Neural progenitor cell (in vitro differentiated cells): ENCODE measurements around the gene BICRAL. TPM values are rescaled to one million over a fixed set of nuclear protein-coding genes. Genes with fewer than 3 reads are reported as not detected.

ENCODE experiments used
- DNase-seq: peaks from one replicate; pipeline ENCODE4 v3.0.0-alpha.2; 2016; ENCODE audit warnings: low spot score
- H2AFZ ChIP-seq: fragments of 200-600 bp; sonication (generic); replicated peaks from 2 replicates; pipeline ENCODE4 v1.6.1; 2016; ENCODE audit warnings: antibody characterized with exemption
- H3F3A ChIP-seq: fragments of 200-600 bp; sonication (generic); 2 replicates; pipeline ENCODE4 v1.6.1; 2016; ENCODE audit warnings: antibody characterized with exemption, low read depth
- H3K27ac ChIP-seq: fragments of 200-600 bp; sonication (generic); 2 replicates; pipeline ENCODE4 v1.5.1; 2016; ENCODE audit warnings: mild to moderate bottlenecking
- H3K27me3 ChIP-seq: fragments of 200-600 bp; sonication (generic); 2 replicates; pipeline ENCODE4 v1.6.1; 2016; ENCODE audit warnings: mild to moderate bottlenecking, moderate library complexity
- H3K36me3 ChIP-seq: fragments of 200-600 bp; sonication (generic); 2 replicates; pipeline ENCODE4 v1.5.1; 2016
- H3K4me1 ChIP-seq: fragments of 200-600 bp; sonication (generic); 2 replicates; pipeline ENCODE4 v1.6.1; 2016; ENCODE audit warnings: mixed run types
- H3K4me2 ChIP-seq: fragments of 200-600 bp; sonication (generic); 2 replicates; pipeline ENCODE4 v1.6.1; 2016
- H3K4me3 ChIP-seq: fragments of 200-600 bp; sonication (generic); 2 replicates; pipeline ENCODE4 v1.5.1; 2016
- H3K79me2 ChIP-seq: fragments of 200-600 bp; sonication (generic); 2 replicates; pipeline ENCODE4 v1.6.1; 2016; ENCODE audit warnings: low read depth
- H3K9ac ChIP-seq: fragments of 200-600 bp; sonication (generic); 2 replicates; pipeline ENCODE4 v1.6.1; 2016
- H3K9me3 ChIP-seq: fragments of 200-600 bp; sonication (generic); 2 replicates; pipeline ENCODE4 v1.5.1; 2016; ENCODE audit warnings: low read depth
- H4K20me1 ChIP-seq: fragments of 200-600 bp; sonication (generic); 2 replicates; pipeline ENCODE4 v1.6.1; 2016; ENCODE audit warnings: low read depth
- H3K27ac Mint-ChIP-seq: 3 replicates; pipeline ENCODE4 v1.8.0; 2021; ENCODE audit warnings: mixed read lengths
- H3K27me3 Mint-ChIP-seq: 2 replicates; pipeline ENCODE4 v1.8.0; 2022; ENCODE audit warnings: low read depth, mild to moderate bottlenecking, inconsistent platforms, moderate library complexity, mixed read lengths; ENCODE audit not compliant: insufficient read depth
- H3K36me3 Mint-ChIP-seq: 3 replicates; pipeline ENCODE4 v1.8.0; 2021; ENCODE audit warnings: mixed read lengths
- H3K4me1 Mint-ChIP-seq: 3 replicates; pipeline ENCODE4 v1.8.0; 2021; ENCODE audit warnings: mixed read lengths
- H3K4me3 Mint-ChIP-seq: 3 replicates; pipeline ENCODE4 v1.8.0; 2021; ENCODE audit warnings: mild to moderate bottlenecking, moderate library complexity, mixed read lengths
- H3K9me3 Mint-ChIP-seq: 3 replicates; pipeline ENCODE4 v1.8.0; 2020; ENCODE audit warnings: mixed read lengths
- CTCF ChIP-seq: fragments of 200-600 bp; sonication (generic); IDR thresholded peaks from 2 replicates; pipeline ENCODE4 v1.5.1; 2017; ENCODE audit warnings: antibody characterized with exemption, mild to moderate bottlenecking
- EZH2 ChIP-seq: fragments of 200-600 bp; sonication (generic); IDR thresholded peaks from 2 replicates; pipeline ENCODE4 v1.6.1; 2017; ENCODE audit warnings: antibody characterized with exemption, mild to moderate bottlenecking, moderate library complexity
- EZH2phosphoT487 ChIP-seq: fragments of 200-600 bp; sonication (generic); IDR thresholded peaks from 2 replicates; pipeline ENCODE4 v1.6.1; 2017; ENCODE audit warnings: antibody characterized with exemption
- total RNA-seq: library from RNA; depleted of rRNA; stranded (reverse); fragments of >200 nt; gene quantifications from 2 replicates; pipeline ENCODE4 v1.2.3, GENCODE V29; 2015; ENCODE audit warnings: low replicate concordance

The BICRAL gene
- total RNA-seq, 1 donor from 2014 or later: 8.6 TPM

GRCh38 chr6:42783876-42784642 is 2.2 kb downstream of the BICRAL start:
- TF ChIP-seq EZH2 (no peak), CTCF (no peak), EZH2phosphoT487 (no peak)
- Mint-ChIP-seq H3K27me3 (peaks cover 2% of the 10 kb centered on the region), H3K36me3 (peaks cover 11% of the 10 kb centered on the region), H3K9me3 (no peaks in the 10 kb centered on the region), H3K27ac (peak overlapping the region; percentile 100), H3K4me3 (peak overlapping the region; percentile 98), H3K4me1 (peaks cover 32% of the 10 kb centered on the region)
- no peaks in the 10 kb centered on the region for H3K9me3 ChIP-seq
- H3K9ac ChIP-seq: peak overlapping the region; percentile 93
- H3K4me2 ChIP-seq: peak overlapping the region; percentile 91
- peak overlapping the region; percentile 97 for H3K27ac ChIP-seq
- no peaks in the 10 kb centered on the region for H3K27me3 ChIP-seq
- peaks cover 28% of the 10 kb centered on the region for H3K4me1 ChIP-seq
- H2AFZ ChIP-seq: no peak overlapping the region
- H4K20me1 ChIP-seq: peaks cover 42% of the 10 kb centered on the region
- no peaks in the 10 kb centered on the region for H3K36me3 ChIP-seq
- peaks cover 77% of the 10 kb centered on the region for H3K79me2 ChIP-seq
- no peak for DNase-seq
- peak overlapping the region; percentile 90 for H3K4me3 ChIP-seq
- peaks cover 54% of the 10 kb centered on the region for H3F3A ChIP-seq

GRCh38 chr6:42784717-42785498 is 3.1 kb downstream of the BICRAL start:
- H3K9me3 Mint-ChIP-seq: no peaks in the 10 kb centered on the region
- no peaks in the 10 kb centered on the region for H3K9me3 ChIP-seq
- no peak for DNase-seq
- peak overlapping the region; percentile 90 for H3K4me3 ChIP-seq
- H3K27me3 Mint-ChIP-seq: peaks cover 2% of the 10 kb centered on the region
- H3K27ac Mint-ChIP-seq: peak overlapping the region; percentile 100
- H3F3A ChIP-seq: peaks cover 63% of the 10 kb centered on the region
- peaks cover 50% of the 10 kb centered on the region for H4K20me1 ChIP-seq
- no peaks in the 10 kb centered on the region for H3K27me3 ChIP-seq
- H2AFZ ChIP-seq: no peak overlapping the region
- H3K4me1 ChIP-seq: peaks cover 31% of the 10 kb centered on the region
- H3K36me3 ChIP-seq: no peaks in the 10 kb centered on the region
- H3K27ac ChIP-seq: no peak overlapping the region
- TF ChIP-seq EZH2phosphoT487: no peak
- TF ChIP-seq EZH2: no peak
- no peak for TF ChIP-seq CTCF
- H3K79me2 ChIP-seq: peaks cover 86% of the 10 kb centered on the region
- peak overlapping the region; percentile 98 for H3K4me3 Mint-ChIP-seq
- H3K9ac ChIP-seq: peak overlapping the region; percentile 93
- H3K4me1 Mint-ChIP-seq: peaks cover 37% of the 10 kb centered on the region
- peak overlapping the region; percentile 91 for H3K4me2 ChIP-seq
- H3K36me3 Mint-ChIP-seq: peaks cover 11% of the 10 kb centered on the region

GRCh38 chr6:42786525-42786985 is 4.7 kb downstream of the BICRAL start:
- TF ChIP-seq CTCF (no peak), EZH2 (no peak), EZH2phosphoT487 (no peak)
- H3K36me3 Mint-ChIP-seq: peaks cover 11% of the 10 kb centered on the region
- Histone ChIP-seq H3K4me1 (peaks cover 40% of the 10 kb centered on the region), H2AFZ (no peak overlapping the region), H3F3A (peaks cover 73% of the 10 kb centered on the region), H4K20me1 (peaks cover 66% of the 10 kb centered on the region), H3K79me2 (peaks cover 82% of the 10 kb centered on the region), H3K27me3 (no peaks in the 10 kb centered on the region), H3K4me2 (peak overlapping the region; percentile 91), H3K9ac (no peak overlapping the region), H3K9me3 (no peaks in the 10 kb centered on the region), H3K4me3 (peak overlapping the region; percentile 90), H3K36me3 (no peaks in the 10 kb centered on the region), H3K27ac (no peak overlapping the region)
- peaks cover 35% of the 10 kb centered on the region for H3K4me1 Mint-ChIP-seq
- no peak overlapping the region for H3K27ac Mint-ChIP-seq
- DNase-seq: no peak
- peaks cover 2% of the 10 kb centered on the region for H3K27me3 Mint-ChIP-seq
- H3K4me3 Mint-ChIP-seq: no peak overlapping the region
- H3K9me3 Mint-ChIP-seq: no peaks in the 10 kb centered on the region
